Measurements from ENCODE around the gene ME2. TPM values are rescaled to one million over a fixed set of nuclear protein-coding genes. Genes with fewer than 3 reads are reported as not detected.

The ME2 gene
- 44.7 and 58.1 TPM in 2 replicates for total RNA-seq

DNA sequence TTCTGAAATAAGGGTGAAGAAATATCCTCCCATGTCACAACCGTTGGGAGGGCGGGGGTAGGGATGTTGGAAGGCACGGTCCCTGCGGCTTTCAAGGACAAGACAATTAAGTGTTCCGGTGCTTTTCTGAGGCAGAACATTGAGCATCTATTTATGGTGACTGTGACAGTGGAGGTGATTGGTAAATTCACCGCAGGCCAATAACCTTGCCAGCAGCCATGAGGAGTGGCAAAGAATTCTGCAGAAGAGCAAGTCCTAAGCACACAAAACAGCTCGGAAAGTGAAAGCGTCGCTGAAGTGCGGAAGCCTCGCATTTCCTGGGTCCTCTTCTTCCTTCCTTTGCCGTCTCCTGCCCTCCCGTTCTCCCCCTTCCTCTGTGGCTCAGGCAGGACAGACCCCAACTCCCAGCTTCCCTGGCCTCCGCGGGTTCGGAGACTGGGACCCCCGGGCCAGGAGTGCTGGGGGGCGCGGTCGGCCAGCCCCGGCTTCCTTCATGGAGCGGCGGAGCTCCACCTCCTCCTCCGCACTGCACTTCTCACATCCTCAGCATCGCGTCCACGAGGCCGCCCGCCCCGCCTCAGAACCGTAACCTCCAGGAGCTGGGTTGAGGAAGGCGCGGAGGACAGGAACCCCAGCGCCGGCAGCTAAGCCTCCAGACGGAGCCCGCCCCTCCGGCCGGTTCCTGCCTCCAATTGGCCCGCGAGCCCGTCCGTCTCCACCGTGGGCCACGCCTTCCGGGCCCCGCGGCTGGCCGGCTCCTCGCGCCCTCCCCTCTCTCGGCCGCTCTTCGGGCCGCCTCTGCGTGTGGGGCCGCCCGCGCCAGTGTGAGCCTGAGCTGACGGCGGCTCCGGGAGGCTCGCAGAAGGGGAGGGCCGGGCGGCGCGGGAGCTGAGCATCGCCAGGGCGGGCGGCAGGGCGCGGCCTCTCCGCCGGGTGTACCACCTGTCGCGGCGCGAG lies at the start of gene ME2:
Gene ME2, plus strand, starts transcription at position 774 of the 957 bp plus-strand sequence. CDS start 16,703 bp downstream, outside the sequence.

DNA sequence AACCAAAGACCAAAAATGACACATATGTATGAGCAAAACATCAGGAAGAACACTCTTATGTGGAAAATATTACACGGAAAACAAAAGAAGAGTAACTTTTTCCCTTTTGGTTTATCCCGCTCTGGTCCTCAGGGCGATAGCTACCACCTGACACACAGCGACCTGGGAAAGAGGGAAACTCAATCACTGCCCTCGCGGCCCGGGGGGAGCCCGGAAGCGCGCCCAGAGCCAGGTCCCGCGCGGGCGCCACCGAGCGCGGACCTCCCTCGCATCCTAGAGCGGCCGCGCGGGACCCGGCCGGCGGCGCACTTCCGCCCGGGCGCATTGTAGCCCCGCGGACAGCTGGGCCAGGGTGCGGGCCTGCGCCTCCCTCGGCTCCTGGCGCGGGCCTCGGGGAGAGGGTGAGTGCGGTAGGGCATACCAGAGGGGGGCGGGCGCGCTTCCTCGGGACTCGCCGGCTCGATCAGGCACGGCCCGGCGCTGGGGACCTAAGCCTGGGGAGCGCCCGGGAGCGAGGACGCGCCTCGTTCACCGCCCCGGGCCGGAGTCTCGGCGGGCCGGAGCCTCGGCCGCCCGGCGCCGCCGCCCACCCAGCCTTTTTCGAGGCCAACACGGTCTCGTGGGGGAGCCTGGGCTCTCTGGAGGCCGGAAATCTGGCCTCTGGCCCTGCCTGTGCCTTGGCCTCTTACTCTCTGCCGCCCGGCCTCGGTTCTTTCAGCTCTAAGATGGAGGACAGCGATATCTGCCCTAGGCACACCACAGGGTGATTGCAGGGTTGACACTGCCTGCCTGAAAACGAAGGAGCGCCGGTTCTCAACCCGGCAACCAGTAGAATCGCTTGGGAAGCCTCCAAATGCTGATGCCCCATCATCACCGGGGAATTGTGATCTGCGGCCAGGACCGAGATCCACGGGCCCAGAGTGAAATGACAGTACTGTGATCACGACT lies 89.1 kb downstream of the ME2 start, which contains the start of gene ELAC1:
Gene ELAC1, plus strand, starts transcription at position 327 of the 948 bp plus-strand sequence. CDS start 6,365 bp downstream, outside the sequence.

Small RNA genes within 50 kb of the gene (small RNA-seq; reads per million reads assigned to genes)
- gene RF00019 = not detected

Other genes with a start within 250 kb of the ME2 start
- gene MRO, start 59.1 kb upstream of the ME2 start, total RNA-seq = not detected in 2 replicates
- gene ELAC1, start 88.9 kb downstream of the ME2 start, total RNA-seq = 7.1 and 9.5 TPM in 2 replicates
- 90.2 and 141 TPM in 2 replicates for gene SMAD4, start 151.1 kb downstream of the ME2 start, total RNA-seq